OCI-LY7 (cell line): Measurements from ENCODE around the gene SSPN. TPM values are rescaled to one million over a fixed set of nuclear protein-coding genes. Genes with fewer than 3 reads are reported as not detected.

ENCODE experiments used
- BruUV-seq: library from RNA; stranded (reverse); fragments of 400-500 nt; replicated peaks from 2 replicates; lab custom pipeline; 2021; lab: Mats Ljungman, UMichigan
- CTCF ChIA-PET: fragments of 300-600 bp; sonication (Branson Sonifier 250); formaldehyde crosslinking; loops from one replicate; lab custom pipeline; 2022; ENCODE audit warnings: antibody characterized with exemption; ENCODE audit not compliant: unreplicated experiment; lab: Charles Lee
- POLR2A ChIA-PET: fragments of 300-600 bp; sonication (Branson Sonifier 250); formaldehyde crosslinking; loops from one replicate; lab custom pipeline; 2022; ENCODE audit warnings: antibody characterized with exemption; lab: Charles Lee
- DNase-seq: peaks from one replicate; pipeline ENCODE4 v3.0.0-alpha.2; 2015; ENCODE audit warnings: low spot score
- H2AFZ ChIP-seq: fragments of 200-600 bp; sonication (generic), shearing (Covaris generic); 2 replicates; pipeline ENCODE4 v1.6.1; 2014; ENCODE audit warnings: mild to moderate bottlenecking, antibody characterized with exemption, low read length, moderate library complexity
- H3K27ac ChIP-seq: fragments of 200-600 bp; sonication (generic); 2 replicates; pipeline ENCODE4 v1.5.1; 2014; ENCODE audit warnings: mixed run types, low read depth, mild to moderate bottlenecking, moderate library complexity, low read length, inconsistent platforms; ENCODE audit not compliant: poor library complexity, severe bottlenecking
- H3K36me3 ChIP-seq: fragments of 200-600 bp; sonication (generic); 2 replicates; pipeline ENCODE4 v1.6.1; 2014; ENCODE audit warnings: mild to moderate bottlenecking, antibody characterized with exemption, low read length, moderate library complexity, mixed read lengths; ENCODE audit not compliant: insufficient read depth
- H3K4me1 ChIP-seq: fragments of 200-600 bp; sonication (generic); 2 replicates; pipeline ENCODE4 v1.5.1; 2014; ENCODE audit warnings: mild to moderate bottlenecking, low read length; ENCODE audit not compliant: insufficient read depth, poor library complexity, severe bottlenecking
- H3K4me2 ChIP-seq: fragments of 200-600 bp; sonication (generic); 2 replicates; pipeline ENCODE4 v1.6.1; 2014; ENCODE audit warnings: mild to moderate bottlenecking, low read length
- H3K4me3 ChIP-seq: fragments of 200-600 bp; sonication (generic); 2 replicates; pipeline ENCODE4 v1.5.1; 2014; ENCODE audit warnings: mild to moderate bottlenecking, low read depth, low read length; ENCODE audit not compliant: poor library complexity, severe bottlenecking
- H3K79me2 ChIP-seq: fragments of 200-600 bp; sonication (generic); 2 replicates; pipeline ENCODE4 v1.6.1; 2016; ENCODE audit warnings: low read depth, mild to moderate bottlenecking, low read length, moderate library complexity, mixed read lengths; ENCODE audit not compliant: insufficient read depth
- H3K9me2 ChIP-seq: fragments of 200-600 bp; sonication (generic); 2 replicates; pipeline ENCODE4 v1.6.1; 2016; ENCODE audit warnings: mild to moderate bottlenecking, low read length, mixed read lengths; ENCODE audit not compliant: insufficient read depth
- H3K9me3 ChIP-seq: fragments of 200-600 bp; sonication (generic); 2 replicates; pipeline ENCODE4 v1.6.1; 2014; ENCODE audit warnings: mild to moderate bottlenecking, mixed run types, low read length, mixed read lengths
- H4K20me1 ChIP-seq: fragments of 200-600 bp; sonication (generic); 2 replicates; pipeline ENCODE4 v1.6.1; 2014; ENCODE audit warnings: mild to moderate bottlenecking, antibody characterized with exemption, low read length, moderate library complexity, mixed read lengths; ENCODE audit not compliant: insufficient read depth
- CTCF ChIP-seq: fragments of 200-600 bp; sonication (generic); conservative IDR thresholded peaks from 2 replicates; pipeline ENCODE4 v1.5.1; 2014; ENCODE audit warnings: mild to moderate bottlenecking, antibody characterized with exemption, low read length, moderate library complexity, mixed read lengths
- EZH2phosphoT487 ChIP-seq: fragments of 200-600 bp; sonication (generic); IDR thresholded peaks from 2 replicates; pipeline ENCODE4 v1.6.1; 2018; ENCODE audit warnings: low read depth, borderline replicate concordance, mild to moderate bottlenecking, mixed run types, antibody characterized with exemption, low read length, moderate library complexity, mixed read lengths
- intact Hi-C: fragments of 100-400 bp; cut with micrococcal nuclease; formaldehyde crosslinking; loops from one replicate; pipeline ENCODE4 v1.10.0; 2022; ENCODE audit not compliant: unreplicated experiment
- total RNA-seq, 2 experiments: library from RNA; depleted of rRNA in 1 of 2; stranded (reverse); fragments of >200 nt in 1 of 2; shearing (Covaris generic) in 1 of 2; gene quantifications; 2 replicates each; pipeline ENCODE4 v1.2.3, GENCODE V29; 2014 to 2022

Gene SSPN
- total RNA-seq, 2 experiments from 2014 or later, result not detected

- no peak overlapping the region for H2AFZ ChIP-seq
- no peaks in the 10 kb centered on the region for H3K4me1 ChIP-seq
- no peaks in the 10 kb centered on the region for H3K79me2 ChIP-seq
- no TSS peak for BruUV-seq
- POLR2A ChIA-PET, result interaction anchor here (0.5 kb wide), 1 partner anchor 583 kb away, joined by 5 read pairs; no protein-coding TSS in a partner anchor
- H3K9me2 ChIP-seq, result no peaks in the 10 kb centered on the region
- CTCF ChIA-PET, result no interaction called here
- H3K4me3 ChIP-seq, result no peak overlapping the region
- intact Hi-C loops, result no loop called here
- no peaks in the 10 kb centered on the region for H4K20me1 ChIP-seq
- H3K9me3 ChIP-seq, result no peaks in the 10 kb centered on the region
- no peaks in the 10 kb centered on the region for H3K36me3 ChIP-seq
- no peak overlapping the region for H3K4me2 ChIP-seq
- no peak overlapping the region for H3K27ac ChIP-seq
- no peak for DNase-seq
- TF ChIP-seq CTCF (no peak), EZH2phosphoT487 (no peak)
These were observed 85.5 kb downstream of the SSPN start for GRCh38 chr12:26280869-26281268.

- intact Hi-C loops, result no loop called here
- Histone ChIP-seq H3K4me2 (no peak overlapping the region), H3K4me1 (no peaks in the 10 kb centered on the region), H3K79me2 (no peaks in the 10 kb centered on the region), H3K27ac (no peak overlapping the region), H3K9me3 (no peaks in the 10 kb centered on the region), H2AFZ (no peak overlapping the region), H3K9me2 (no peaks in the 10 kb centered on the region), H3K4me3 (no peak overlapping the region), H4K20me1 (no peaks in the 10 kb centered on the region), H3K36me3 (no peaks in the 10 kb centered on the region)
- POLR2A ChIA-PET, result interaction anchor here (0.5 kb wide), 1 partner anchor 582 kb away, joined by 5 read pairs; no protein-coding TSS in a partner anchor
- no peak for DNase-seq
- TF ChIP-seq CTCF (no peak), EZH2phosphoT487 (no peak)
- no TSS peak for BruUV-seq
- CTCF ChIA-PET, result no interaction called here
These were observed 85.9 kb downstream of the SSPN start for GRCh38 chr12:26281320-26281719.

- CTCF ChIA-PET, result no interaction called here
- no peak overlapping the region for H3K4me2 ChIP-seq
- POLR2A ChIA-PET, result no interaction called here
- H3K9me2 ChIP-seq, result no peaks in the 10 kb centered on the region
- intact Hi-C loops, result no loop called here
- H3K36me3 ChIP-seq, result no peaks in the 10 kb centered on the region
- no peaks in the 10 kb centered on the region for H4K20me1 ChIP-seq
- no peak overlapping the region for H3K27ac ChIP-seq
- no peak overlapping the region for H3K4me3 ChIP-seq
- no peaks in the 10 kb centered on the region for H3K4me1 ChIP-seq
- no peak overlapping the region for H2AFZ ChIP-seq
- DNase-seq, result no peak
- no TSS peak for BruUV-seq
- no peaks in the 10 kb centered on the region for H3K9me3 ChIP-seq
- no peaks in the 10 kb centered on the region for H3K79me2 ChIP-seq
- TF ChIP-seq CTCF (no peak), EZH2phosphoT487 (no peak)
These were observed 87.1 kb downstream of the SSPN start for GRCh38 chr12:26282339-26282940.
